GM12891 (cell line): Measurements from ENCODE around the gene ZNF705A.

Experiments
- POLR2A ChIP-seq: IDR thresholded peaks from 2 replicates; pipeline ENCODE4 v1.6.1; 2011; ENCODE audit warnings: low read depth, low read length, control low read depth
- TAF1 ChIP-seq: IDR thresholded peaks from 2 replicates; pipeline ENCODE4 v1.6.1; 2011; ENCODE audit warnings: low read depth, low read length, control low read depth

DNA sequence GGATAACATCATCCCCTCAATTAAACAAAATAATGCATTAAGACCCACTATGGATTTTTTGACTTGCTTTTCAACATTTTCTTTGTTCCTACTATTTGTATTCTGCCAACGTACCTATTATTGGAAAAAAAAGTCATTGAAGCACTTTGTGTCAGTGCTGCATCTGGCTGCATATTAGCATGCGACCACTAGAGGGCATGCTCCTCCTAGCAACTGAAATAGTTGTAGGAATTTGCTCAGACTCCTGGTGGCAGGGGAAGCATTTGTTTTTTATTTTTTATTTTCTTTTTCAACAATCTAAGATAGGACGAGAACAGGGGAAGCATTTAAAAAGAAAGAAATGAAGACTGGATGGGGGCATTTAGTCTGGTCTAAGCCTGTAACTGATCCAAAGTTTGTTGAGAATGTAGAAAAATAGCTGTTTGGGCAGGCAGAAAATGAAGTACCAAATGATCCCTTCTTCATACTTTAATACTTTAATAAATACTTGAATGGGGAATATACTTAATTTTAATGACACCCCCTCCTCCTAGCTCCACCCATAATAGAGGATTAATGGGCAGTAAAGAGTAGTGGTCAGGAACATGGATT, 47.9 kb upstream of the ZNF705A start:
- TF ChIP-seq TAF1 (no peak), POLR2A (no peak)
